Activated CD4-positive, alpha-beta memory T cell treated with anti-CD3 and anti-CD28 coated beads, Interleukin-2, amount 10 ng/mL, durations not matched to agents 7 days and 5 days (primary cell): ENCODE results near the gene CPSF3. TPM values are rescaled to one million over a fixed set of nuclear protein-coding genes. Genes with fewer than 3 reads are reported as not detected.

Experiments
- CTCF ChIA-PET: fragments of 350-600 bp; sonication (Branson Sonifier 250); formaldehyde crosslinking; loops from one replicate; lab custom pipeline; 2021; ENCODE audit warnings: antibody characterized with exemption, inconsistent platforms; lab: Charles Lee
- POLR2A ChIA-PET: fragments of 350-600 bp; sonication (Branson Sonifier 250); formaldehyde crosslinking; loops from one replicate; lab custom pipeline; 2021; ENCODE audit warnings: antibody characterized with exemption; lab: Charles Lee
- DNase-seq: peaks from one replicate; pipeline ENCODE4 v3.0.0-alpha.2; 2020
- H3K27ac Mint-ChIP-seq: one replicate; pipeline ENCODE4 v1.8.0; 2021; ENCODE audit warnings: mild to moderate bottlenecking, mixed read lengths
- H3K27me3 Mint-ChIP-seq: one replicate; pipeline ENCODE4 v1.8.0; 2021; ENCODE audit warnings: mixed read lengths
- H3K36me3 Mint-ChIP-seq: one replicate; pipeline ENCODE4 v1.8.0; 2021; ENCODE audit warnings: low read depth, mixed read lengths
- H3K4me1 Mint-ChIP-seq: one replicate; pipeline ENCODE4 v1.8.0; 2021; ENCODE audit warnings: mixed read lengths
- H3K4me3 Mint-ChIP-seq: one replicate; pipeline ENCODE4 v1.8.0; 2021; ENCODE audit warnings: mild to moderate bottlenecking, mixed read lengths
- H3K9me3 Mint-ChIP-seq: one replicate; pipeline ENCODE4 v1.8.0; 2021; ENCODE audit warnings: mixed read lengths
- total RNA-seq, 2 experiments: library from RNA; stranded (reverse); gene quantifications; one replicate each; pipeline ENCODE4 v1.2.3, GENCODE V29; 2021

CPSF3 gene
- total RNA-seq, 2 experiments from 2014 or later: 49.7 to 51.7 TPM

DNA sequence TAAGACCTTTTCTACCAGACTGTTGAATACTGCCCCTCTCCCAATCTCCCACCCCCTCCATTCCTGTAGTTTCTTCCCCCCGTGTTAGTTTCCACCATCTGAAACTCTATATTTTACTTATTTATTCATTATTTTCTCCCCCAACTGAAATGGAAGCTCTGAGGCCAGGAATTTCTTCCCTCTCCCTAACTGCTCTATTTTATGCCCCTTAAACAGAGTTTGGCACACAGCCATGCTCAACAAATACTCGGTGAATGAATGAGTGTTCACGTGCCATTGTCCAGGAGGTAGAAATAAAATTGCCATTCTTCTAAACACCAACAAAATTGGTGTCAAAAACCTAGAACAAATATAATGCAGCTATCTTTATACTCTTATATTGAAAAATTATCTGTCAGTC is 5.7 kb upstream of the CPSF3 start:
- Mint-ChIP-seq H3K36me3 (peaks cover 59% of the 10 kb centered on the region), H3K27me3 (no peaks in the 10 kb centered on the region), H3K4me1 (peaks cover 66% of the 10 kb centered on the region), H3K4me3 (no peak overlapping the region), H3K27ac (no peak overlapping the region), H3K9me3 (no peaks in the 10 kb centered on the region)
- no peak for DNase-seq
- ChIA-PET POLR2A (no interaction called here), CTCF (no interaction called here)

DNA sequence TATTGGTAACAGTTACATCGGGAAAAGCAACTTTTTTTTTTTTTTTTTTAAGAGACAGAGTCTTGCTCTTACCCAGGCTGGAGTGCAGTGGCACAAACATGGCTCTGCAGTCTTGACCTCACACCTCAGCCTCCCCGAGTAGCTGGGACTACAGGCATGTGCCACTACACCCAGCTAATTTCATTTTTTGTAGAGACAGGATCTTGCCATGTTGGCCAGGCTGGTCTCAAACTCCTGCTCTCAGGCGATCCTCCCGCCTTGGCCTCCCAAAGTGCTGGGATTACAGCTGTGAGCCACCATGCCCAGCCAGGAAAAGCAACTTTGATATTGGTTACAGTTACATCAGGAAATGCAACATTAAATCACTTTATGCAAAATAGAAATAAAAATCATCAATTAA is 4.7 kb upstream of the CPSF3 start:
- POLR2A ChIA-PET: no interaction called here
- CTCF ChIA-PET: no interaction called here
- Mint-ChIP-seq H3K9me3 (no peaks in the 10 kb centered on the region), H3K27ac (peak overlapping the region; percentile 8), H3K36me3 (peaks cover 60% of the 10 kb centered on the region), H3K27me3 (no peaks in the 10 kb centered on the region), H3K4me1 (peaks cover 66% of the 10 kb centered on the region), H3K4me3 (no peak overlapping the region)
- DNase-seq: no peak

DNA sequence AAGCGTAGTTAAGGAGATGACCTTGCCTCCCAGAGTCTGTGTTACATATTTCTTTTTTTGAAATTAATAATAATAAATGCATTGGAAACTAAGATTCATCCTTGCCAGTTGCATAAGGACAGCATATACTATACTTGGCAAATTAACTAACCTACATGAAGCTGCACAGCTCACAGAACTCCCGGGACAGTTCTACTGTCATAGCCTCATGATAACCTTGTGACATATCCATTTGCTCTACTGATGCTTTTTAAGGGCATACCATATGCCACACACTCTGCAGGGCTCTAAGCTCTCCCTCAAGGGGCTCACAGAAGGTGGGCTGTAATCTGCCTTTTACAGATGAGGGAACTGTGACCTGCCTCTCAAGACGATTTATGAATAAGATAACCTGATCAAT is 3.9 kb upstream of the CPSF3 start:
- H3K4me3 Mint-ChIP-seq: no peak overlapping the region
- POLR2A ChIA-PET: no interaction called here
- H3K9me3 Mint-ChIP-seq: no peaks in the 10 kb centered on the region
- no peak for DNase-seq
- peaks cover 58% of the 10 kb centered on the region for H3K4me1 Mint-ChIP-seq
- H3K27ac Mint-ChIP-seq: no peak overlapping the region
- CTCF ChIA-PET: no interaction called here
- H3K27me3 Mint-ChIP-seq: no peaks in the 10 kb centered on the region
- H3K36me3 Mint-ChIP-seq: peaks cover 53% of the 10 kb centered on the region

DNA sequence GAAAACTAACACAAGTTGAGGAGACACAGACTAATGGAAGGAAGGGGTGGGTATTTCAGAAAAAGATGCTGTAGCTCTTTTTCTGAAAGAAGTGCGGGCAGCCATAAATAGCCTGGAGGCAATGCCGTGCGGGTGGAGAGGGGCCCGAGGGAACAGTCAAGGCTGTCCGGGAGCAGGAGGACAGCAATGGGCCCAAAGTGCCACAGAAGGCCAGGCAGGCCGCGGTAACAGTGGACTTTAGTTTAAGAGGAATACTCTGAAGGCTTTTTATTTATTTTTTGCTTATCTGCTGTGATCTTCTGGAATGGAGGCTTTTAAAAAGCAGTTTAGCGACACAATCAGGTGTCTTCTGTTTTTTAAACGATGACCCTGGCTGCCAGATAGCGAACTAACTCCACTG is 3.0 kb upstream of the CPSF3 start:
- peak overlapping the region; percentile 36 for H3K27ac Mint-ChIP-seq
- no peak for DNase-seq
- H3K27me3 Mint-ChIP-seq: no peaks in the 10 kb centered on the region
- peaks cover 55% of the 10 kb centered on the region for H3K4me1 Mint-ChIP-seq
- peaks cover 50% of the 10 kb centered on the region for H3K36me3 Mint-ChIP-seq
- ChIA-PET POLR2A (no interaction called here), CTCF (no interaction called here)
- H3K9me3 Mint-ChIP-seq: no peaks in the 10 kb centered on the region
- H3K4me3 Mint-ChIP-seq: no peak overlapping the region

DNA sequence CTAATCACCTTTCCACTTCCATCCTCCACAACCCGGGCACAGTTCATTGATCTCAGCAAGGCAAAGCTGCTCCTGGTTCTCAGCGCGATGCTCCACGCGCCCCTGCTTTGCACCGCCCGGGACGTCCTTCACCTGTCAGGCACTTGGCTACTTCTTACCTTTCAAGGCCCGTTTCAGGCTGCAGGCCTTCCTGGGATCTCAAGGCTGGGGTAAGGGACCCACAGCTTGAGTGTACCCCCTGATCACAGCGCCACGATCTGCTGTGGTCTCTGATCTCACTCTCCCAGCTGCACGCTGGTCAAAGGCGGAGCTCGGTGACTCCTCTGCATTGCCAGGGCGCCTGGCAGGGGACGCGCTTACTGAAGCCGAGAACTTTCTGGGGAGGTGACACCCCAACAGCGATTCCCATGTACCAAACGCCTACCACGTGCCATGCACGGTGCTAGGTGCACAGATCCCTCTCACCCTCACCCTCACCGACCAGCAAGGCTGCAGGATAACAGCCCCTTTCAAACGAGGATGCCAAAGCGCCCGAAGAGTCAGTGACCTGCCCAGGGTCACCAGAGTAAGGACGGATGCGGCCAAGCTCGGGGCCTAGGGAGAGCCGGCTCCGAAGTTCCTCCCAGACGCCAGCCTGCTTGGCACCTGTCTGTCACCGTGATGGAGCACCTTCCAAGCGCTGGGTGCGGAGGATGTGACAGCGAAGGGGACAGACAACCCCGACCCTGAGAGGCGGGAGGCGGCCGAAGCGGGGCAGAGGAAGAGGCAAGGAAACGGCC is 944 bp upstream of the CPSF3 start:
- Mint-ChIP-seq H3K36me3 (peaks cover 35% of the 10 kb centered on the region), H3K9me3 (no peaks in the 10 kb centered on the region), H3K27ac (no peak overlapping the region), H3K27me3 (no peaks in the 10 kb centered on the region), H3K4me1 (peaks cover 47% of the 10 kb centered on the region), H3K4me3 (no peak overlapping the region)
- ChIA-PET POLR2A (interaction anchor here (0.7 to 4.1 kb wide), 28 partner anchors 8 to 881 kb away, joined by 3 to 38 read pairs (median 4); partner anchors contain the start of genes ADAM17, IAH1, ID2 and TAF1B), CTCF (interaction anchor here (0.6 to 1.4 kb wide), 4 partner anchors 63 to 909 kb away, joined by 3 to 4 read pairs (median 3); no protein-coding TSS in a partner anchor)
- DNase-seq: peak; percentile 67

DNA sequence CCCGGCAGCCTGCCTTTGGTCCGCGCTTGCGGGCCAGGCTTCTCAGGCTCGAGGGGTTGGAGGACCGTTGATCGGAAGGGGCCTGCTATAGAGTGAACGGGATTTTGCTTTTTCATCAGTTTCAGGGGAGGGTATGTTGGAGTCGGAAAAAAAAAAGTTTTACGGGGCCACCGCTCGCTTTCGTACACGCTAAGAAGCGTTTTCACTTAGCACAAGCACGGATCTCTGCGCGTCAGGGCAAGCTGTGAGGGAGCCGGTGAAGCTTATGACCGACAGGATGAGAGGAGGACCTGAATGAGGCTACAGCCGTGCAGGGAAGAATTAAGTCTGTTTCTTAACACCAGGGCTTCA is 443 bp downstream of the CPSF3 start:
- Mint-ChIP-seq H3K4me3 (no peak overlapping the region), H3K9me3 (no peaks in the 10 kb centered on the region), H3K27me3 (no peaks in the 10 kb centered on the region), H3K27ac (no peak overlapping the region), H3K36me3 (peaks cover 29% of the 10 kb centered on the region), H3K4me1 (peaks cover 39% of the 10 kb centered on the region)
- CTCF ChIA-PET: no interaction called here
- POLR2A ChIA-PET: interaction anchor here (0.6 to 4.1 kb wide), 13 partner anchors 18 to 880 kb away, joined by 3 to 38 read pairs (median 4); partner anchors contain the start of genes ADAM17, IAH1, TAF1B and YWHAQ
- peak; percentile 42 for DNase-seq

DNA sequence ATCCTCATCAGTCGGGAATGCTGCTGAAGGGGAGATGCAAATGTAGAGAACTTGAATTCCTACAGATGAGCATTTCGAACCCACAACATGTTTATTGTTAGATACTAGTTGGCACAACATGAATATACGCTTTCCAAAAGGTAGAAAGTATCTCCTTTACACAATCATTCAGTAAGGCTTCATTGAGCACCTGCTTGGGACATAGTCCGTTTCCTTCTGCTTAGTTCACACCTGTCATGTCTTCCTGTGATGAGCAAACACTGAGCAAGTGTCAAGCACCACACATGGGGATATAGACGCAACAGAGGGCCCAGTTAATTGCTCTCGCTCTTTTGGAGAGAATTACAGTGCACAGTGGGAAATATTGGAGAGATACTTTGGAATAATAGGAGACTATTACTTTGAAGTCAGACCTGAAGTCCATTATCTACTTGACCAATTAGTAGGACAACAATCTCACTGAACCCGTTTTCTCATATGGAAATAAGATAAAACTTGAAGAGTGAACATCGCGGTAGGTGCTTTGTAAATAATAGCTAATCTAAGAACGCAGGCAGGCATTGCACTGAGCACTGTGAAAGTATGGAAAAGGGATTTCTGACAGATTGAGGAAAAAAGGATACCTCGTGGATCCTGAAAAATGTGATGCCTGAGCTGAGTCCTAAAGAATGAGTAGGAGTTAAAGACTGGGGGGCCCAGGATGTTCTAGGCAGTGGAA is 1.2 kb downstream of the CPSF3 start:
- no peak overlapping the region for H3K4me3 Mint-ChIP-seq
- H3K4me1 Mint-ChIP-seq: peaks cover 32% of the 10 kb centered on the region
- ChIA-PET POLR2A (interaction anchor here (0.6 to 4.1 kb wide), 10 partner anchors 10 to 419 kb away, joined by 3 to 38 read pairs (median 4); partner anchors contain the start of genes ADAM17, IAH1, TAF1B and YWHAQ), CTCF (no interaction called here)
- no peak overlapping the region for H3K27ac Mint-ChIP-seq
- peaks cover 33% of the 10 kb centered on the region for H3K36me3 Mint-ChIP-seq
- no peaks in the 10 kb centered on the region for H3K27me3 Mint-ChIP-seq
- DNase-seq: no peak
- no peaks in the 10 kb centered on the region for H3K9me3 Mint-ChIP-seq

DNA sequence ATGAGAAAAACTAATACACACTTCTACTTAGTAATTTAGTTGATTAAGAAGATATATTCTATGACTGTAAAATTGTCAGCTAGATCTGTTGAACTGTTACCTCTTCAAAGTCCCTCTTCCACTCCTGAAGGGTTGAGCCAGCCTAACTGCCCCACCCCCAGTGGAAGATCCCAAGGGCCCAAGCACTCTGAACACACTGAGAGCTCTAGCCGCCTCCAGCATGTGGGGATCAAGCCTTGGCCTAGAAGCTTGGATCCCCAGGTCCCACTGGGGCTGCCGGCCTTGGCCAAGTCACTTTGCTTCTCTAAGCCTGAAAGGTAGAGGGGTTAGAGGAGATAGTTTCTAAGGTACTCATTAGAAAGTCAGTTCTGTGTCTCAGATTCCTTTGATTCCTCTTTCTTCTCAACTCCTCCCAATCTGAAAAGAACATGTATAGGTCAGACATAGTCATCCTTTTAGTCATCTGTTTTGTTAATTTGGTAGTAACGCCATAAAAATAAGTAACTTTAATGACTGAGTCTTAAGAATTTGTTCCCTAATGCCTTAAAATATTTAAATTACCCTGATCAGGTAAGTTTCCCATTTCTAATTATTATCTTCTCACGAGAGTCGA is 5.6 kb downstream of the CPSF3 start:
- CTCF ChIA-PET: interaction anchor here (1.0 kb wide), 1 partner anchor 13 kb away, joined by 3 read pairs; no protein-coding TSS in a partner anchor
- H3K4me3 Mint-ChIP-seq: no peak overlapping the region
- no peak for DNase-seq

DNA sequence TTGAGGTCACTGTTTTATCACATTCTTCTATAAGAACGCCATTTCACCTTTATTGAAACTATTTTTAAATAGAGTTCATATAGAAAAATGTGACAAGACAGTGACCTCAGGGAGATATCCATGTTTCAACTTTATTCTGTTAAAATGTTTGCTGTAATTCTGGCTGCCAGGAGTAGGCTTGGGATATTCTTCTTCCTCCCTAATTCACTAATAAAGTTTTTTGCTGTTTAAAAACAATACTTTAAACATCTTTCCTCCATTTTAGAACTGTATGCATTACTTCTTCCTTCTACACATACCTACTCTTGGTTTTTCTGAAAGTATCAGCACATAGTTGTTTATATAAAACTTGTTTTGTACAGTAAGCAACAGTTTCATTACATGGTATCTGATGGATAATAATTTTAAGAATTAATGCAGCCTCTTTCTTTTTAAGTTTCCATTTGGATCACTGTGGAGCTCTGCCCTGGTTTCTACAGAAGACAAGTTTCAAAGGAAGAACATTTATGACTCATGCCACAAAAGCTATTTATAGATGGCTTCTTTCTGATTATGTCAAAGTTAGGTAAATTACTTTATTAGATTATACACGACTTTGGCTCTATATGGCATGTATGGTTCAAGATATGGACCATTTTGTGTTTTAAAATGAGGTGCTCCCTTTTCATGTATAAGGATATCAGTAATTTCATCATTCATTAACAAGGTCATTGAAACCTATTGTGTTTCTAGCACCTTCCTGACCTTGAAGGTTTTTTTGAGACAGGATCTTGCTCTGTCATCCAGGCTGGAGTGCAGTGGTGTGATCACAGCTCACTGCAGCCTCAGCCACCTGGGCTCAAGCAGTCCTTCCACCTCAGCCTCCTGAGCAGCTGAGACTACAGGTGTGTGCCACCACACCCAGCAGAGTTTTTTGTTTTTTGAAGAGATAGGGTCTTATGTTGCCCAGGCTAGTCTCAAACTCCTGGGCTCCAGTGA is 7.2 kb downstream of the CPSF3 start:
- Mint-ChIP-seq H3K4me1 (peaks cover 18% of the 10 kb centered on the region), H3K27ac (peak overlapping the region; percentile 78), H3K36me3 (peaks cover 53% of the 10 kb centered on the region), H3K4me3 (no peak overlapping the region), H3K9me3 (no peaks in the 10 kb centered on the region), H3K27me3 (no peaks in the 10 kb centered on the region)
- DNase-seq: no peak
- ChIA-PET CTCF (interaction anchor here (0.7 to 1.0 kb wide), 2 partner anchors 12 to 628 kb away, joined by 3 to 4 read pairs; no protein-coding TSS in a partner anchor), POLR2A (interaction anchor here (1.2 to 1.4 kb wide), 2 partner anchors 13 to 45 kb away, joined by 3 to 4 read pairs; no protein-coding TSS in a partner anchor)

More for the DNA sequence above, 5.6 kb downstream of the CPSF3 start:
- POLR2A ChIA-PET: interaction anchor here (1.4 kb wide), 1 partner anchor 15 kb away, joined by 3 read pairs; no protein-coding TSS in a partner anchor
- H3K36me3 Mint-ChIP-seq: peaks cover 44% of the 10 kb centered on the region
- H3K9me3 Mint-ChIP-seq: no peaks in the 10 kb centered on the region
- no peak overlapping the region for H3K27ac Mint-ChIP-seq
- H3K27me3 Mint-ChIP-seq: no peaks in the 10 kb centered on the region
- peaks cover 18% of the 10 kb centered on the region for H3K4me1 Mint-ChIP-seq

DNA sequence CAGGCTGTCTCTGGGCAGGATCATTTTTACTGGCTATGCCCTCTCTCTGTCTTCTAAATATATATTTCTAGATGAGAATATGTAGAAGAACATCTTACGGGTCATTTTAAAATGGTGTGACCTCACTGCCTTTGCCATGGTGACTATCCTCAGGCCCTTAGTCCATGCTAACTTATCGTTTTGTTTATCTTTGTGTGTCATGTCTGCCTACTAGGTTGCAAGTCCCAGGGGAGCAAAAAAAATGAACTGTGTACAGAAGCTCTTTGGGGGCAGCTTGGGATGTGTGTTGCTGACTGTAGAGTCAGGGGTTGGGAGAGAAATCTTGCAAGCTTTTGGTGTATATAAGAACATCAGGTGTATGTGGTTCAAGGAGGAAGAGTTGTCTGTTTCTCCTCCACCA is 11.0 kb downstream of the CPSF3 start:
- POLR2A ChIA-PET: interaction anchor here (1.1 to 1.2 kb wide), 2 partner anchors 10 to 12 kb away, joined by 3 to 5 read pairs; partner anchors contain the start of gene ITGB1BP1
- Mint-ChIP-seq H3K27ac (no peak overlapping the region), H3K27me3 (no peaks in the 10 kb centered on the region), H3K4me3 (no peak overlapping the region), H3K4me1 (peaks cover 15% of the 10 kb centered on the region), H3K36me3 (peaks cover 72% of the 10 kb centered on the region), H3K9me3 (no peaks in the 10 kb centered on the region)
- no peak for DNase-seq
- CTCF ChIA-PET: no interaction called here

DNA sequence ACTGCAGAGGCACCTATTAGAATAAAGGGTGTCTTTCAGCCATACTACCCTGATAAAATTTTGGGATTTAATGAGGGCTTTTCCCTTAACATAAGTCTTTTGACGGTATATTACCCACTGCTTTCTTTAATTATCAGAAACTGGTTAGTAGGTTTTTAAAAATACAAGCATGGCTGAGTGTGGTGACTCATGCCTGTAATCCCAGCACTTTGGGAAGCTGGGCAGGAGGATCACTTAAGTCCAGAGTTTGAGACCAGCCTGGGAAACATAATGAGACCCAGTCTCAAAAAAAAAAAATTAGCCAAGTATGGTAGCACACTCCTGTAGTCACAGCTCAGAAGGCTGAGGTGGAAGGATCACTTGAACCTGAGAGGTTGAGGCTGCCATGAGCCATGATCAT is 16.1 kb downstream of the CPSF3 start:
- ChIA-PET POLR2A (no interaction called here), CTCF (no interaction called here)
- Mint-ChIP-seq H3K4me3 (no peak overlapping the region), H3K4me1 (peaks cover 10% of the 10 kb centered on the region), H3K36me3 (peaks cover 55% of the 10 kb centered on the region), H3K9me3 (no peaks in the 10 kb centered on the region), H3K27me3 (no peaks in the 10 kb centered on the region), H3K27ac (no peak overlapping the region)
- no peak for DNase-seq
